ENCODE data around the gene PLPPR5. TPM values are rescaled to one million over a fixed set of nuclear protein-coding genes. Genes with fewer than 3 reads are reported as not detected.
"Not testable (repeated sequence)": the region's sequence is repeated elsewhere in the genome, so short reads cannot be mapped to it uniquely, and the experiment has no call there.

Gene PLPPR5
- total and polyA plus RNA-seq, 2 experiments from 2014 or later: 0.17 TPM; not detected in 1

DNA sequence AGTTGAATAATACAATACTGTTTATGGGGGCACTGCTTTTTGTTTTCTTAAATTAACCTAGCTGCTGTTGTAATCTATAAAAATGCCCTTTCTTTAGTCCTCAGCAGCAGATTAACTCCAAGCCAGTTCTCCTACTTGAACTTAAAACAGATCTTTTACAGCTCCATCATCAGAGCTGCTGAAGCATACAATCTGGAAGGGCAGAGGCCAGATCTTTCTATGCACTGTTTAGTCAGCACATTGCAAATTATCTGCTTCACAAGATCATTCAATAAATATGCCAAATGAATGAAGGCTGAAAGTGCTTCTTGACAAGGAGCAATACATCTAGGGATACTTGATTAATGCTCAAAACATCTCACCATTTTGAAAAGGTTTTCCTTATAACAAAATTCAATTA is 115.8 kb downstream of the PLPPR5 start:
- H2AFZ ChIP-seq: no peak overlapping the region
- DNase-seq (ENCODE audit: low spot score): no peak
- H3K27me3 ChIP-seq: no peaks in the 10 kb centered on the region
- H3K27ac ChIP-seq: no peak overlapping the region
- H3K4me2 ChIP-seq: no peak overlapping the region
- no peaks in the 10 kb centered on the region for H3K79me2 ChIP-seq
- no peaks in the 10 kb centered on the region for H3K36me3 ChIP-seq (replicated peaks; ENCODE audit: insufficient read depth, low read depth)
- no peak overlapping the region for H3K4me3 ChIP-seq
- no peaks in the 10 kb centered on the region for H4K20me1 ChIP-seq (ENCODE audit: insufficient read depth, poor library complexity, severe bottlenecking)
- H3K9me3 ChIP-seq (ENCODE audit: low read depth): no peaks in the 10 kb centered on the region
- H3K9me2 ChIP-seq (replicated peaks; ENCODE audit: insufficient read depth): no peaks in the 10 kb centered on the region
- no peaks in the 10 kb centered on the region for H3K4me1 ChIP-seq (ENCODE audit: insufficient read depth)
- TF ChIP-seq EZH2 (IDR thresholded peaks at IDR 0.05; ENCODE audit: borderline replicate concordance) (no peak), EZH2phosphoT487 (IDR thresholded peaks at IDR 0.05; ENCODE audit: low read depth, severe bottlenecking, unreplicated experiment) (no peak)
- TF ChIP-seq, protein P1, sequence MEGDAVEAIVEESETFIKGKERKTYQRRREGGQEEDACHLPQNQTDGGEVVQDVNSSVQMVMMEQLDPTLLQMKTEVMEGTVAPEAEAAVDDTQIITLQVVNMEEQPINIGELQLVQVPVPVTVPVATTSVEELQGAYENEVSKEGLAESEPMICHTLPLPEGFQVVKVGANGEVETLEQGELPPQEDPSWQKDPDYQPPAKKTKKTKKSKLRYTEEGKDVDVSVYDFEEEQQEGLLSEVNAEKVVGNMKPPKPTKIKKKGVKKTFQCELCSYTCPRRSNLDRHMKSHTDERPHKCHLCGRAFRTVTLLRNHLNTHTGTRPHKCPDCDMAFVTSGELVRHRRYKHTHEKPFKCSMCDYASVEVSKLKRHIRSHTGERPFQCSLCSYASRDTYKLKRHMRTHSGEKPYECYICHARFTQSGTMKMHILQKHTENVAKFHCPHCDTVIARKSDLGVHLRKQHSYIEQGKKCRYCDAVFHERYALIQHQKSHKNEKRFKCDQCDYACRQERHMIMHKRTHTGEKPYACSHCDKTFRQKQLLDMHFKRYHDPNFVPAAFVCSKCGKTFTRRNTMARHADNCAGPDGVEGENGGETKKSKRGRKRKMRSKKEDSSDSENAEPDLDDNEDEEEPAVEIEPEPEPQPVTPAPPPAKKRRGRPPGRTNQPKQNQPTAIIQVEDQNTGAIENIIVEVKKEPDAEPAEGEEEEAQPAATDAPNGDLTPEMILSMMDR (IDR thresholded peaks at IDR 0.05; ENCODE audit: poor library complexity): no peak

- Histone ChIP-seq H3K79me2 (no peaks in the 10 kb centered on the region), H2AFZ (no peak overlapping the region), H3K4me2 (no peak overlapping the region), H4K20me1 (ENCODE audit: insufficient read depth, poor library complexity, severe bottlenecking) (no peaks in the 10 kb centered on the region), H3K27me3 (no peaks in the 10 kb centered on the region), H3K9me3 (ENCODE audit: low read depth) (no peaks in the 10 kb centered on the region), H3K36me3 (replicated peaks; ENCODE audit: insufficient read depth, low read depth) (no peaks in the 10 kb centered on the region), H3K4me3 (no peak overlapping the region), H3K4me1 (ENCODE audit: insufficient read depth) (no peaks in the 10 kb centered on the region), H3K27ac (no peak overlapping the region), H3K9me2 (replicated peaks; ENCODE audit: insufficient read depth) (no peaks in the 10 kb centered on the region)
- TF ChIP-seq EZH2phosphoT487 (IDR thresholded peaks at IDR 0.05; ENCODE audit: low read depth, severe bottlenecking, unreplicated experiment) (no peak), EZH2 (IDR thresholded peaks at IDR 0.05; ENCODE audit: borderline replicate concordance) (no peak)
- TF ChIP-seq, protein P1 (IDR thresholded peaks at IDR 0.05; ENCODE audit: poor library complexity): no peak
- no peak for DNase-seq (ENCODE audit: low spot score)
- 85% methylated on average over 1 of the region's 1 CpG for whole genome bisulfite sequencing (ENCODE audit: low lambda C conversion rate, missing lambda C conversion rate)
Observed at GRCh38 chr1:98887507-98887906, 117.2 kb downstream of the PLPPR5 start.

- H4K20me1 ChIP-seq (ENCODE audit: insufficient read depth, poor library complexity, severe bottlenecking): no peaks in the 10 kb centered on the region
- H3K9me2 ChIP-seq (replicated peaks; ENCODE audit: insufficient read depth): no peaks in the 10 kb centered on the region
- no peak for DNase-seq (ENCODE audit: low spot score)
- no peak overlapping the region for H2AFZ ChIP-seq
- H3K4me1 ChIP-seq (ENCODE audit: insufficient read depth): no peaks in the 10 kb centered on the region
- H3K79me2 ChIP-seq: no peaks in the 10 kb centered on the region
- no peak for TF ChIP-seq EZH2 (IDR thresholded peaks at IDR 0.05; ENCODE audit: borderline replicate concordance)
- no peak for TF ChIP-seq EZH2phosphoT487 (IDR thresholded peaks at IDR 0.05; ENCODE audit: low read depth, severe bottlenecking, unreplicated experiment)
- TF ChIP-seq, protein P1 (IDR thresholded peaks at IDR 0.05; ENCODE audit: poor library complexity): no peak
- no peak overlapping the region for H3K4me3 ChIP-seq
- no peaks in the 10 kb centered on the region for H3K9me3 ChIP-seq (ENCODE audit: low read depth)
- no peak overlapping the region for H3K4me2 ChIP-seq
- no peak overlapping the region for H3K27ac ChIP-seq
- H3K27me3 ChIP-seq: no peaks in the 10 kb centered on the region
- H3K36me3 ChIP-seq (replicated peaks; ENCODE audit: insufficient read depth, low read depth): no peaks in the 10 kb centered on the region
Observed at GRCh38 chr1:98884864-98885263, 119.8 kb downstream of the PLPPR5 start.

- H3K79me2 ChIP-seq: no peaks in the 10 kb centered on the region
- no peaks in the 10 kb centered on the region for H4K20me1 ChIP-seq (ENCODE audit: insufficient read depth, poor library complexity, severe bottlenecking)
- TF ChIP-seq EZH2 (IDR thresholded peaks at IDR 0.05; ENCODE audit: borderline replicate concordance): no peak
- no peak for TF ChIP-seq EZH2phosphoT487 (IDR thresholded peaks at IDR 0.05; ENCODE audit: low read depth, severe bottlenecking, unreplicated experiment)
- TF ChIP-seq, protein P1 (IDR thresholded peaks at IDR 0.05; ENCODE audit: poor library complexity): no peak
- no peaks in the 10 kb centered on the region for H3K9me3 ChIP-seq (ENCODE audit: low read depth)
- H3K4me1 ChIP-seq (ENCODE audit: insufficient read depth): no peaks in the 10 kb centered on the region
- no peak overlapping the region for H3K4me2 ChIP-seq
- H3K9me2 ChIP-seq (replicated peaks; ENCODE audit: insufficient read depth): no peaks in the 10 kb centered on the region
- H2AFZ ChIP-seq: no peak overlapping the region
- no peaks in the 10 kb centered on the region for H3K36me3 ChIP-seq (replicated peaks; ENCODE audit: insufficient read depth, low read depth)
- no peak overlapping the region for H3K27ac ChIP-seq
- 95% methylated on average over 4 of the region's 4 CpGs for WGBS (ENCODE audit: low lambda C conversion rate, missing lambda C conversion rate)
- no peaks in the 10 kb centered on the region for H3K27me3 ChIP-seq
- no peak for DNase-seq (ENCODE audit: low spot score)
- no peak overlapping the region for H3K4me3 ChIP-seq
Observed at GRCh38 chr1:98881901-98882300, 122.8 kb downstream of the PLPPR5 start.

GRCh38 chr1:98881234-98881633 is 123.4 kb downstream of the PLPPR5 start:
- H3K36me3 ChIP-seq (replicated peaks; ENCODE audit: insufficient read depth, low read depth); H3K4me2 ChIP-seq; H3K4me3 ChIP-seq; H4K20me1 ChIP-seq (ENCODE audit: insufficient read depth, poor library complexity, severe bottlenecking); H2AFZ ChIP-seq; H3K27me3 ChIP-seq; DNase-seq (ENCODE audit: low spot score); H3K79me2 ChIP-seq; H3K4me1 ChIP-seq (ENCODE audit: insufficient read depth); H3K9me3 ChIP-seq (ENCODE audit: low read depth); H3K9me2 ChIP-seq (replicated peaks; ENCODE audit: insufficient read depth); H3K27ac ChIP-seq: not testable (repeated sequence)
- WGBS (ENCODE audit: low lambda C conversion rate, missing lambda C conversion rate): 83% methylated on average over 11 of the region's 11 CpGs
